Measurements from ENCODE around the gene EHD1.
"Not testable (repeated sequence)": the region's sequence is repeated elsewhere in the genome, so short reads cannot be mapped to it uniquely, and the experiment has no call there.

EHD1 gene

GRCh38 chr11:64817476-64817875, 60.9 kb downstream of the EHD1 start:
- DNase-seq = no peak

GRCh38 chr11:64815433-64815832, 63.0 kb downstream of the EHD1 start:
- DNase-seq = not testable (repeated sequence)

DNA sequence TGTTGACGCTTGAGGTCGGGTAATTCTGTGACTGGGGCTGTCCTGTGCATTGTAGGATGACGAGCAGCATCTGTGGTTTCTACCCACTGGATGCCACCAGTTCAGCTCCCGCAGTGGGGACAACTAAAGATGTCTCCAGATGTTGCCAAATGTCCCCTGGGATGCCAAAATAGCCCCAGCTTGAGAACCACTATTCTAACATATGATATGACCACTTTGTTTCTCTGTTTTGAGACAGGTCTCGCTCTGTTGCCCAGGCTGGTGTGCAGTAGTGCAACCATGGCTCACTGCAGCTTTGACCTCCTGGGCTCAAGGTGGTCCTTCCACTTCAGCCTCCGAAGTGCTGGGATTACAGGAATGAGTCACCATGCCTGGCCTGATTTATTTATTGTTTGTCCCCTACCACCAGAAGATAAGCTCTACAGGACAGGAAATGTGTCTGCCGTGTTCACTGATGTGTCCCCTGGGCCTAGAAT, 63.7 kb downstream of the EHD1 start:
- DNase-seq = no peak

GRCh38 chr11:64813826-64814225, 64.6 kb downstream of the EHD1 start:
- DNase-seq = no peak

GRCh38 chr11:64810891-64811272, 67.5 kb downstream of the EHD1 start:
- no peak for DNase-seq

GRCh38 chr11:64810271-64810890, 68.0 kb downstream of the EHD1 start, which contains the start of gene MEN1:
Gene MEN1, minus strand, starts transcription at chr11:64810551. Its CDS starts 442 bp downstream, at chr11:64810109.
- peak; percentile 96 for DNase-seq

- DNase-seq = peak; percentile 12
Observed at GRCh38 chr11:64809781-64810241, 68.6 kb downstream of the EHD1 start.

GRCh38 chr11:64805481-64805880, 72.9 kb downstream of the EHD1 start:
- no peak for DNase-seq

GRCh38 chr11:64804346-64805210, 73.8 kb downstream of the EHD1 start:
- no peak for DNase-seq

DNA sequence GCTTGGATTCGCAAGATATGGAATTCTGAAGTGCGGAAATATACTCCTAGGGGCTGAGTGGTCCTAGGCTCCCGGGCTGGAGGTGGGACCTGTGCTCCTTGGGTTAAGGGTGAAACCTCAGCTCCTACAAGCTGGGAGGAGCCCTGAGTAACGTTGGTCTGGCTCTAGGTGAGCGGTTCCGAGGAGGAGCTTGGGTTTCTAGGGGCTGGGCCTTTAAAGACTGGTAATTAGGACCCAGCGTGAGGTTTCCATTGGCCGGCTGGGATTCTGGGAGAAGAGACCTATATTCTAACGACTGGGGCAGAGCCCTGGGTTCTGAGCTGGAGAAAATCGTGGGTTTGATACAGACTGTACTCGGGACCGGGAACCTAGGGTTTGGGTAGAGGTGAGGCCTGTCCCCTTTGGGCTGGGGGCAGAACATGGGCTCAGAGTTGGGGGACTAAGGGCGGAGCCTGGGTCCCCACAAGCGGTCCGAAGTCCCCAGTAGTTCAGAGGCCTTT, 74.5 kb downstream of the EHD1 start:
- no peak for DNase-seq

DNA sequence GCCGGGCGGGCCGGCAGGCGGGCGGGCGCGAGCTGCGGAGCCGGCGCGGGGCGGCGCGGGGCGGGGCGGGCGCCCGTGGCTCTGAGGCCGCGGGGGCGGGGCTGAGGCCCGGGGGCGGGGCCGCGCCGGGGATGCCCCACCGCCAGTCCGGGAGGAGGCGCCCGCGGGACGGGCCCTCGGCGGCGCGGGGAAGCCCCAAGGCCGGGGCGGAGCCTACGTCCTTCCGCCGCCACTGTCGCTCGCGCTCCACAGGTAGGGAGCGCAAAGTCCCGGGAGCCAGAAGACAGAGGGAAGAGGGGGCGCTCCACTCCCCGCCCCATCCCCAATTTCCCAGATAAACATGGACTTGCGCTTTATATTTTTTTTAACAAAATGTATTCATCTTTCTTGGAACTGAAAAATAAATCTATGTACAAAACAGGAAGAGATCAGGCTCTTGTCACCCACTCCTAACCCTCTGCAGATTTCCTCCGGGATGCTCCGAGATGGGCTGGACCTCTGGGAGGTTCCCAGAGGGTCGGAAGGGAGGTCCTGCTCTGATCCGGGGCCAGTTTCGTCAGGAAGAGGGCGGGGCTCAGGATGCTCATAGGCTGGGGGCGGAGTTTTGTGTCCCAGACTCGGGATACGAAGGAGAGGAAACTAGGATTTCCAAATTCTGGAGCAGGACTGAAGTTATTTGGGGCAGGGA, 75.1 kb downstream of the EHD1 start, which contains the start of gene MAP4K2:
MAP4K2 (minus strand) TSS at position 57 of the 688 bp plus-strand sequence. CDS start 65 bp downstream, outside the sequence.
- DNase-seq = peak; percentile 70

- DNase-seq = no peak
Observed at GRCh38 chr11:64802370-64803157, 75.9 kb downstream of the EHD1 start.
